Kidney tubule cell (primary cell): ENCODE results near the gene OR2A42.
"Not testable (repeated sequence)": the region's sequence is repeated elsewhere in the genome, so short reads cannot be mapped to it uniquely, and the experiment has no call there.

Source experiments
- DNase-seq: peaks from one replicate; pipeline ENCODE4 v3.0.0-alpha.2; 2018; ENCODE audit warnings: low spot score

OR2A42 gene

GRCh38 chr7:144239365-144239764, at the start of gene OR2A42:
Gene OR2A42, minus strand, starts transcription at chr7:144239605. Its CDS starts 6,762 bp downstream, at chr7:144232843.
- not testable (repeated sequence) for DNase-seq

- DNase-seq, result not testable (repeated sequence)
These were observed 47.9 kb upstream of the OR2A42 start for GRCh38 chr7:144287171-144287784.

GRCh38 chr7:144283716-144284115, 44.3 kb upstream of the OR2A42 start:
- DNase-seq, result not testable (repeated sequence)

GRCh38 chr7:144282490-144282889, 43.1 kb upstream of the OR2A42 start:
- DNase-seq, result not testable (repeated sequence)

- DNase-seq, result not testable (repeated sequence)
These were observed 42.6 kb upstream of the OR2A42 start for GRCh38 chr7:144281981-144282380.

- DNase-seq, result not testable (repeated sequence)
These were observed 40.6 kb upstream of the OR2A42 start for GRCh38 chr7:144280010-144280409.

- DNase-seq, result not testable (repeated sequence)
These were observed 35.9 kb upstream of the OR2A42 start for GRCh38 chr7:144275281-144275680.

GRCh38 chr7:144269188-144269587, 29.8 kb upstream of the OR2A42 start, which contains the start of gene CTAGE8:
Gene CTAGE8, minus strand, starts transcription at chr7:144269288. Its CDS starts 38 bp downstream, at chr7:144269250.
- not testable (repeated sequence) for DNase-seq

- DNase-seq, result not testable (repeated sequence)
These were observed 25.3 kb upstream of the OR2A42 start, which contains the start of gene OR2A7 for GRCh38 chr7:144264692-144265091. Gene OR2A7, minus strand, starts transcription at chr7:144264792. Its CDS starts 5,164 bp downstream, at chr7:144259628.

- not testable (repeated sequence) for DNase-seq
These were observed 22.7 kb upstream of the OR2A42 start for GRCh38 chr7:144262128-144262527.

GRCh38 chr7:144259067-144259466, 19.7 kb upstream of the OR2A42 start:
- not testable (repeated sequence) for DNase-seq

GRCh38 chr7:144256112-144256511, 16.7 kb upstream of the OR2A42 start:
- DNase-seq, result peak; percentile 1

- peak; percentile 0 for DNase-seq
These were observed 16.1 kb upstream of the OR2A42 start for GRCh38 chr7:144255471-144255897.

- DNase-seq, result not testable (repeated sequence)
These were observed 12.9 kb upstream of the OR2A42 start for GRCh38 chr7:144252307-144252706.

- DNase-seq, result not testable (repeated sequence)
These were observed 8.4 kb upstream of the OR2A42 start for GRCh38 chr7:144247674-144248330.

GRCh38 chr7:144246967-144247366, 7.6 kb upstream of the OR2A42 start:
- DNase-seq, result not testable (repeated sequence)

GRCh38 chr7:144245372-144245771, 6.0 kb upstream of the OR2A42 start:
- not testable (repeated sequence) for DNase-seq

- DNase-seq, result not testable (repeated sequence)
These were observed 799 bp downstream of the OR2A42 start for GRCh38 chr7:144238530-144239082.

- not testable (repeated sequence) for DNase-seq
These were observed 6.4 kb downstream of the OR2A42 start for GRCh38 chr7:144233039-144233438.

- not testable (repeated sequence) for DNase-seq
These were observed 8.4 kb downstream of the OR2A42 start for GRCh38 chr7:144231027-144231426.

GRCh38 chr7:144228810-144229209, 10.6 kb downstream of the OR2A42 start:
- not testable (repeated sequence) for DNase-seq

- not testable (repeated sequence) for DNase-seq
These were observed 12.5 kb downstream of the OR2A42 start for GRCh38 chr7:144226866-144227265.

GRCh38 chr7:144223675-144224074, 15.7 kb downstream of the OR2A42 start:
- DNase-seq, result not testable (repeated sequence)
